ENCODE data around the gene SLC22A14. TPM values are rescaled to one million over a fixed set of nuclear protein-coding genes. Genes with fewer than 3 reads are reported as not detected.

SLC22A14 gene
- total and polyA plus RNA-seq, 4 donors = 0.17 TPM; not detected in 3

- Histone ChIP-seq H3K36me3 (ENCODE audit: control insufficient read depth in 4 of 4, insufficient read depth in 3 of 4, low read depth in 1 of 4, low read length in 3 of 4) (no peaks in the 10 kb centered on the region), H3K9ac (ENCODE audit: low read depth in 1 of 2, low read length in 2 of 2) (no peak overlapping the region), H3K27ac (ENCODE audit: low read depth in 1 of 2, low read length in 2 of 2) (no peak overlapping the region), H3K4me3 (ENCODE audit: low read depth in 1 of 3, low read length in 3 of 3) (no peak overlapping the region), H3K4me1 (ENCODE audit: control insufficient read depth in 4 of 4, insufficient read depth in 4 of 4, low read length in 3 of 4) (no peaks in the 10 kb centered on the region), H3K9me3 (ENCODE audit: control insufficient read depth in 4 of 4, low read length in 3 of 4) (peaks cover 0 to 3% (median 0%) of the 10 kb centered on the region in 4 donors), H3K27me3 (ENCODE audit: control insufficient read depth in 4 of 4, insufficient read depth in 4 of 4, low read length in 3 of 4) (no peaks in the 10 kb centered on the region)
- WGBS = 82% methylated on average over 2 of the region's 2 CpGs
- no peak for TF ChIP-seq HNF4G (IDR thresholded peaks at IDR 0.05)
- no peak for TF ChIP-seq HNF4A (conservative IDR thresholded peaks at IDR 0.05)
- no peak for TF ChIP-seq SP1 (IDR thresholded peaks at IDR 0.05)
- DNase-seq (ENCODE audit: low spot score) = no peak
These were observed 43.2 kb downstream of the SLC22A14 start for GRCh38 chr3:38325256-38325655.

- Histone ChIP-seq H3K27ac (ENCODE audit: low read depth in 1 of 2, low read length in 2 of 2) (no peak overlapping the region), H3K4me3 (ENCODE audit: low read depth in 1 of 3, low read length in 3 of 3) (no peak overlapping the region)
- TF ChIP-seq SP1 (IDR thresholded peaks at IDR 0.05) = no peak
- no peak for TF ChIP-seq REST (IDR thresholded peaks at IDR 0.05)
- TF ChIP-seq CTCF (IDR thresholded peaks at IDR 0.05; ENCODE audit: low read depth, low read length, missing input control) = no peak
- no peak for TF ChIP-seq RAD21 (IDR thresholded peaks at IDR 0.05)
- TF ChIP-seq, protein P1, sequence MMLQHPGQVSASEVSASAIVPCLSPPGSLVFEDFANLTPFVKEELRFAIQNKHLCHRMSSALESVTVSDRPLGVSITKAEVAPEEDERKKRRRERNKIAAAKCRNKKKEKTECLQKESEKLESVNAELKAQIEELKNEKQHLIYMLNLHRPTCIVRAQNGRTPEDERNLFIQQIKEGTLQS (IDR thresholded peaks at IDR 0.05) = no peak
- TF ChIP-seq EGR1 (IDR thresholded peaks at IDR 0.05; ENCODE audit: low read depth in 2 of 2) = no peak
- TF ChIP-seq ZBTB33 (IDR thresholded peaks at IDR 0.05) = no peak
- TF ChIP-seq GABPA (IDR thresholded peaks at IDR 0.05 in 1 of 2, conservative IDR thresholded peaks at IDR 0.05 in 1 of 2) = no peak
- no peak for TF ChIP-seq HNF4A (conservative IDR thresholded peaks at IDR 0.05)
- no peak for TF ChIP-seq FOXA2 (IDR thresholded peaks at IDR 0.05)
- TF ChIP-seq MAX (IDR thresholded peaks at IDR 0.05) = no peak
- TF ChIP-seq FOXA1 (IDR thresholded peaks at IDR 0.05) = no peak
- no peak for TF ChIP-seq TAF1 (conservative IDR thresholded peaks at IDR 0.05)
- no peak for TF ChIP-seq RXRA (IDR thresholded peaks at IDR 0.05)
- TF ChIP-seq JUND (IDR thresholded peaks at IDR 0.05) = no peak
- TF ChIP-seq YY1 (IDR thresholded peaks at IDR 0.05) = no peak
- TF ChIP-seq HNF4G (IDR thresholded peaks at IDR 0.05) = no peak
- no peak for TF ChIP-seq NR2F2 (IDR thresholded peaks at IDR 0.05)
These were observed 45.4 kb downstream of the SLC22A14 start for GRCh38 chr3:38327335-38328009.

More at GRCh38 chr3:38327335-38328009, 45.4 kb downstream of the SLC22A14 start:
- no peak overlapping the region for H3K9ac ChIP-seq (ENCODE audit: low read depth in 1 of 2, low read length in 2 of 2)
- no peaks in the 10 kb centered on the region for H3K36me3 ChIP-seq (ENCODE audit: control insufficient read depth in 4 of 4, insufficient read depth in 3 of 4, low read depth in 1 of 4, low read length in 3 of 4)
- DNase-seq (ENCODE audit: low spot score) = no peak
- peaks cover 0 to 6% (median 3%) of the 10 kb centered on the region in 4 donors for H3K4me1 ChIP-seq (ENCODE audit: control insufficient read depth in 4 of 4, insufficient read depth in 4 of 4, low read length in 3 of 4)
- H3K27me3 ChIP-seq (ENCODE audit: control insufficient read depth in 4 of 4, insufficient read depth in 4 of 4, low read length in 3 of 4) = no peaks in the 10 kb centered on the region
- H3K9me3 ChIP-seq (ENCODE audit: control insufficient read depth in 4 of 4, low read length in 3 of 4) = peaks cover 0 to 3% (median 0%) of the 10 kb centered on the region in 4 donors

Measured in liver (tissue), 9 donors.